ENCODE measurements around the gene CCDC188.

CCDC188 gene

GRCh38 chr22:20174785-20175596, 24.1 kb upstream of the CCDC188 start:
- no peak overlapping the region for H3K27ac ChIP-seq (ENCODE audit: extremely low read depth, low read depth, low read length)
- ChIA-PET POLR2A (interaction anchor here (0.6 kb wide), 1 partner anchor 114 kb away, joined by 5 read pairs; no protein-coding TSS in a partner anchor), CTCF (interaction anchor here (0.7 to 3.1 kb wide), 5 partner anchors 13 to 117 kb away, joined by 3 to 12 read pairs (median 3); no protein-coding TSS in a partner anchor)
- no peaks in the 10 kb centered on the region for H3K36me3 ChIP-seq (ENCODE audit: control insufficient read depth in 2 of 2, insufficient read depth in 1 of 2, low read length in 2 of 2)
- no peak for TF ChIP-seq ZBTB48 (tag by site-specific recombination; IDR thresholded peaks at IDR 0.05)
- TF ChIP-seq PATZ1 (tag by site-specific recombination; IDR thresholded peaks at IDR 0.05), result peak; percentile 29; the same call in 1 of the 2 replicates
- no peak for TF ChIP-seq ZSCAN4 (tag by site-specific recombination; IDR thresholded peaks at IDR 0.05)
- no peak for TF ChIP-seq ZNF292 (tag by site-specific recombination; IDR thresholded peaks at IDR 0.05; ENCODE audit: borderline replicate concordance, low read depth)
- no peak for TF ChIP-seq ZNF585B (tag by site-specific recombination; IDR thresholded peaks at IDR 0.05)
- TF ChIP-seq CTCF (tag by site-specific recombination; IDR thresholded peaks at IDR 0.05), result peak; percentile 61
- TF ChIP-seq ZNF704 (tag by site-specific recombination; IDR thresholded peaks at IDR 0.05), result no peak
- no peak for TF ChIP-seq ZSCAN30 (tag by site-specific recombination; IDR thresholded peaks at IDR 0.05)
- TF ChIP-seq ZBTB17 (tag by site-specific recombination; IDR thresholded peaks at IDR 0.05), result 0 out of 2 replicates have a peak, but pooled peaks have one; percentile 32
- TF ChIP-seq ZFP3 (tag by site-specific recombination; IDR thresholded peaks at IDR 0.05; ENCODE audit: low read depth), result peak; percentile 80
- 0 out of 2 replicates have a peak, but pooled peaks have one; percentile 11 for TF ChIP-seq ZNF600 (tag by site-specific recombination; IDR thresholded peaks at IDR 0.05)
- H3K9me3 ChIP-seq (ENCODE audit: control insufficient read depth, insufficient read depth, low read depth, low read length), result no peaks in the 10 kb centered on the region
- peaks cover 2% of the 10 kb centered on the region; the same call in 1 of the 2 replicates for H3K4me1 ChIP-seq (ENCODE audit: control insufficient read depth, insufficient read depth, low read length)
- no peak overlapping the region for H3K4me3 ChIP-seq (ENCODE audit: low read depth, low read length)

- no peaks in the 10 kb centered on the region for H3K9me3 ChIP-seq (ENCODE audit: control insufficient read depth, insufficient read depth, low read depth, low read length)
- H3K27ac ChIP-seq (ENCODE audit: extremely low read depth, low read depth, low read length), result no peak overlapping the region
- no peak for TF ChIP-seq YY2 (tag by site-specific recombination; IDR thresholded peaks at IDR 0.05)
- TF ChIP-seq GLIS2 (tag by site-specific recombination; IDR thresholded peaks at IDR 0.05), result peak; percentile 41; the same call in 1 of the 2 replicates
- TF ChIP-seq ZFP37 (tag by site-specific recombination; IDR thresholded peaks at IDR 0.05), result no peak
- no peak for TF ChIP-seq SCRT2 (tag by site-specific recombination; IDR thresholded peaks at IDR 0.05)
- peak; percentile 54 for TF ChIP-seq GLIS1 (tag by site-specific recombination; IDR thresholded peaks at IDR 0.05)
- no peak for TF ChIP-seq ZNF132 (tag by site-specific recombination; IDR thresholded peaks at IDR 0.05; ENCODE audit: borderline replicate concordance)
- TF ChIP-seq ZNF26 (tag by site-specific recombination; IDR thresholded peaks at IDR 0.05), result no peak
- peak; percentile 64 for TF ChIP-seq PRDM4 (tag by site-specific recombination; IDR thresholded peaks at IDR 0.05)
- TF ChIP-seq PATZ1 (tag by site-specific recombination; IDR thresholded peaks at IDR 0.05), result peak; percentile 27; the same call in 1 of the 2 replicates
- ChIA-PET CTCF (interaction anchor here (1.1 kb wide), 1 partner anchor 16 kb away, joined by 3 read pairs; no protein-coding TSS in a partner anchor), POLR2A (no interaction called here)
- H3K4me3 ChIP-seq (ENCODE audit: low read depth, low read length), result no peak overlapping the region
- H3K36me3 ChIP-seq (ENCODE audit: control insufficient read depth in 2 of 2, insufficient read depth in 1 of 2, low read length in 2 of 2), result no peaks in the 10 kb centered on the region
- peaks cover 2% of the 10 kb centered on the region; the same call in 1 of the 2 replicates for H3K4me1 ChIP-seq (ENCODE audit: control insufficient read depth, insufficient read depth, low read length)
Observed at GRCh38 chr22:20173772-20174171, 22.9 kb upstream of the CCDC188 start.
